ENCODE measurements around the gene CLCA1. TPM values are rescaled to one million over a fixed set of nuclear protein-coding genes. Genes with fewer than 3 reads are reported as not detected.

Gene CLCA1
- total RNA-seq, 1 experiment from 2014 or later: not detected

DNA sequence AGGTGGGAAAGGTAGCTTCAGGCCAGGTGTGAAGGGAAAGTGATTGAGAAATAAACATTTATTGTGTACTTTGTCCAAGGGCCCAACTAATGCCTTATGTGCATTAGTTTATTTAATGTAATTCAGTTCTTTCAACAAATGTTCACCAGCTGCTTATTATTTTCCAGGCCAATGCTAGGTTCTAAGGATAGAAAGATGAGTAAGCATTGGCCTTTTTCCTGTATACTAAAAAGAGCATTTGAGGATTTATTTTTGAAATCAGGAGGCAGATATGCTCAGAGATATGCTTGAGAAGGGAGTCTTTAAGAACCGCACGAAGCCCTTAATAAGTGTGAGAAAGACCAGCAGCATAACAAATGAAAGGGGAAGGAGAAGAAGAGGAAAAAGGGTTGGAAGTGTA lies 32.0 kb downstream of the CLCA1 start:
- no peaks in the 10 kb centered on the region for H3K79me2 ChIP-seq (ENCODE audit: insufficient read depth, low read length)
- no peak overlapping the region for H3K27ac ChIP-seq (ENCODE audit: insufficient read length, low read depth, low read length)
- H4K5ac ChIP-seq (ENCODE audit: insufficient read length, low read depth, low read length): no peak overlapping the region
- H3K23ac ChIP-seq (ENCODE audit: insufficient read length, low read depth, low read length): no peak overlapping the region
- H4K20me1 ChIP-seq (ENCODE audit: control insufficient read depth, insufficient read depth, insufficient read length): peaks cover 2% of the 10 kb centered on the region
- H4K91ac ChIP-seq (ENCODE audit: insufficient read length, low read depth, low read length): no peak overlapping the region
- H2AK5ac ChIP-seq (ENCODE audit: insufficient read length, low read length): no peak overlapping the region
- H3T11ph ChIP-seq (ENCODE audit: low read length): no peak overlapping the region
- H2BK12ac ChIP-seq (ENCODE audit: insufficient read length, low read depth, low read length): no peak overlapping the region
- DNase-seq: no peak
- Mint-ChIP-seq H3K4me1 (peaks cover 23 to 38% of the 10 kb centered on the region in 2 experiments), H3K27me3 (ENCODE audit: low read depth) (no peaks in the 10 kb centered on the region), H3K4me3 (no peak overlapping the region), H3K36me3 (ENCODE audit: insufficient read depth in 1 of 3, low read depth in 3 of 3) (peaks cover 0 to 1% (median 0%) of the 10 kb centered on the region in 3 experiments; a peak in 1 of 7 replicates), H3K9me3 (peaks cover 2 to 3% of the 10 kb centered on the region in 2 experiments; a peak in 2 of 5 replicates), H3K27ac (no peak overlapping the region; a peak in 1 of 7 replicates)
- TF ChIP-seq, protein P1, sequence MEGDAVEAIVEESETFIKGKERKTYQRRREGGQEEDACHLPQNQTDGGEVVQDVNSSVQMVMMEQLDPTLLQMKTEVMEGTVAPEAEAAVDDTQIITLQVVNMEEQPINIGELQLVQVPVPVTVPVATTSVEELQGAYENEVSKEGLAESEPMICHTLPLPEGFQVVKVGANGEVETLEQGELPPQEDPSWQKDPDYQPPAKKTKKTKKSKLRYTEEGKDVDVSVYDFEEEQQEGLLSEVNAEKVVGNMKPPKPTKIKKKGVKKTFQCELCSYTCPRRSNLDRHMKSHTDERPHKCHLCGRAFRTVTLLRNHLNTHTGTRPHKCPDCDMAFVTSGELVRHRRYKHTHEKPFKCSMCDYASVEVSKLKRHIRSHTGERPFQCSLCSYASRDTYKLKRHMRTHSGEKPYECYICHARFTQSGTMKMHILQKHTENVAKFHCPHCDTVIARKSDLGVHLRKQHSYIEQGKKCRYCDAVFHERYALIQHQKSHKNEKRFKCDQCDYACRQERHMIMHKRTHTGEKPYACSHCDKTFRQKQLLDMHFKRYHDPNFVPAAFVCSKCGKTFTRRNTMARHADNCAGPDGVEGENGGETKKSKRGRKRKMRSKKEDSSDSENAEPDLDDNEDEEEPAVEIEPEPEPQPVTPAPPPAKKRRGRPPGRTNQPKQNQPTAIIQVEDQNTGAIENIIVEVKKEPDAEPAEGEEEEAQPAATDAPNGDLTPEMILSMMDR (conservative IDR thresholded peaks at IDR 0.05): no peak
- H4K8ac ChIP-seq (replicated peaks; ENCODE audit: insufficient read length, low read depth, low read length): no peak overlapping the region
- no peak overlapping the region for H2AFZ ChIP-seq (ENCODE audit: low read length)
- H3K27me3 ChIP-seq (ENCODE audit: insufficient read depth, low read length): no peaks in the 10 kb centered on the region
- H2BK15ac ChIP-seq (ENCODE audit: low read depth, low read length): no peak overlapping the region
- peaks cover 9% of the 10 kb centered on the region for H3K23me2 ChIP-seq (ENCODE audit: insufficient read length, low read depth, low read length, poor library complexity, severe bottlenecking)
- H3K4ac ChIP-seq (ENCODE audit: low read depth, low read length): no peak overlapping the region
- no peak overlapping the region for H3K14ac ChIP-seq (ENCODE audit: insufficient read depth, low read length)
- no peaks in the 10 kb centered on the region for H3K79me1 ChIP-seq (ENCODE audit: insufficient read depth, low read depth, low read length, poor library complexity, severe bottlenecking)
- no CpG with 5 or more reads among the region's 2 CpGs for WGBS (ENCODE audit: extremely low coverage, insufficient read length, low lambda C conversion rate)
- H2BK20ac ChIP-seq (ENCODE audit: low read depth, low read length, poor library complexity, severe bottlenecking): no peak overlapping the region
- peaks cover 2% of the 10 kb centered on the region; the same call in 1 of the 2 replicates for H3K4me1 ChIP-seq (ENCODE audit: insufficient read depth, low read length)
- H2BK5ac ChIP-seq (ENCODE audit: insufficient read length, low read length): no peak overlapping the region
- H3K9me3 ChIP-seq (ENCODE audit: control insufficient read depth, low read depth, low read length): no peaks in the 10 kb centered on the region
- H3K4me2 ChIP-seq (ENCODE audit: insufficient read depth, insufficient read length, low read length): no peak overlapping the region
- H2BK120ac ChIP-seq (ENCODE audit: low read depth, low read length, poor library complexity, severe bottlenecking): no peak overlapping the region
- H3K18ac ChIP-seq (ENCODE audit: insufficient read length, low read depth, low read length): no peak overlapping the region
- no peak overlapping the region for H3K56ac ChIP-seq (ENCODE audit: insufficient read length, low read depth, low read length)
- H3K9ac ChIP-seq (ENCODE audit: extremely low read depth, insufficient read length, low read length): no peak overlapping the region

Data from H9 (cell line).